SH-SY5Y (cell line): ENCODE results near the gene SAE1.

Experiments
- GATA2 ChIP-seq: IDR thresholded peaks from 2 replicates; pipeline ENCODE4 v1.6.1; 2011; ENCODE audit warnings: mild to moderate bottlenecking, low read depth, low read length
- GATA3 ChIP-seq: IDR thresholded peaks from 2 replicates; pipeline ENCODE4 v1.6.1; 2011; ENCODE audit warnings: low read depth, mild to moderate bottlenecking, low read length, moderate library complexity

- TF ChIP-seq GATA3: no peak
- no peak for TF ChIP-seq GATA2
These were observed 33.0 kb upstream of the SAE1 start for GRCh38 chr19:47097396-47098201.
